GM21390 (cell line): ENCODE measurements around the gene KANSL1.
"Not testable (repeated sequence)": the region's sequence is repeated elsewhere in the genome, so short reads cannot be mapped to it uniquely, and the experiment has no call there.

Experiments used
- ATAC-seq: cut with Tn5 transposase; IDR thresholded peaks from one replicate; pipeline ENCODE4 v1.9.1; 2021; ENCODE audit not compliant: unreplicated experiment

Gene KANSL1

GRCh38 chr17:46117850-46118696 is 75.2 kb downstream of the KANSL1 start:
- no peak for ATAC-seq

- ATAC-seq: no peak
Measured at GRCh38 chr17:46117117-46117516, 76.1 kb downstream of the KANSL1 start.

- ATAC-seq: no peak
Measured at GRCh38 chr17:46115699-46116098, 77.5 kb downstream of the KANSL1 start.

GRCh38 chr17:46111236-46111635 is 82.0 kb downstream of the KANSL1 start:
- not testable (repeated sequence) for ATAC-seq

- no peak for ATAC-seq
Measured at GRCh38 chr17:46110219-46110618, 83.0 kb downstream of the KANSL1 start.

- ATAC-seq: no peak
Measured at GRCh38 chr17:46109603-46110189, 83.5 kb downstream of the KANSL1 start.

- ATAC-seq: no peak
Measured at GRCh38 chr17:46108550-46109110, 84.6 kb downstream of the KANSL1 start.

GRCh38 chr17:46108120-46108519 is 85.1 kb downstream of the KANSL1 start:
- no peak for ATAC-seq

GRCh38 chr17:46106966-46107644 is 86.1 kb downstream of the KANSL1 start:
- ATAC-seq: no peak

- not testable (repeated sequence) for ATAC-seq
Measured at GRCh38 chr17:46102806-46103205, 90.4 kb downstream of the KANSL1 start.

- ATAC-seq: not testable (repeated sequence)
Measured at GRCh38 chr17:46101785-46102617, 91.2 kb downstream of the KANSL1 start.

GRCh38 chr17:46100590-46100989 is 92.6 kb downstream of the KANSL1 start:
- ATAC-seq: no peak

GRCh38 chr17:46099865-46100264 is 93.4 kb downstream of the KANSL1 start:
- ATAC-seq: no peak

- no peak for ATAC-seq
Measured at GRCh38 chr17:46097497-46097896, 95.7 kb downstream of the KANSL1 start.

GRCh38 chr17:46092991-46093390 is 100.2 kb downstream of the KANSL1 start:
- no peak for ATAC-seq

- ATAC-seq: no peak
Measured at GRCh38 chr17:46090871-46091270, 102.4 kb downstream of the KANSL1 start.

- ATAC-seq: no peak
Measured at GRCh38 chr17:46089389-46089965, 103.8 kb downstream of the KANSL1 start.

- ATAC-seq: no peak
Measured at GRCh38 chr17:46088595-46088994, 104.6 kb downstream of the KANSL1 start.

GRCh38 chr17:46087871-46088270 is 105.4 kb downstream of the KANSL1 start:
- ATAC-seq: not testable (repeated sequence)

GRCh38 chr17:46086821-46087220 is 106.4 kb downstream of the KANSL1 start:
- no peak for ATAC-seq
